Esophagus squamous epithelium (tissue), 5 donors: ENCODE results near the gene IFT80. TPM values are rescaled to one million over a fixed set of nuclear protein-coding genes. Genes with fewer than 3 reads are reported as not detected.
"Not testable (repeated sequence)": the region's sequence is repeated elsewhere in the genome, so short reads cannot be mapped to it uniquely, and the experiment has no call there.

ENCODE experiments used
- DNase-seq: peaks from one replicate; lab custom pipeline; 2025; lab: John Stamatoyannopoulos, UW
- H3K27ac ChIP-seq, 4 donors: fragments of 200-600 bp; sonication (generic); one replicate each; pipeline ENCODE4 v1.5.1; 2016 to 2019; ENCODE audit warnings: mild to moderate bottlenecking in 1 of 4
- H3K27me3 ChIP-seq, 4 donors: fragments of 200-600 bp; sonication (generic); 1 replicate in 3 of 4; 2 replicates in 1 of 4; pipeline versions ENCODE4 v1.5.1 to v1.6.0; 2017 to 2021; ENCODE audit warnings: antibody characterized with exemption in 1 of 4
- H3K36me3 ChIP-seq, 3 donors: fragments of 200-600 bp; sonication (generic); one replicate each; pipeline ENCODE4 v1.5.1; 2016 to 2019
- H3K4me1 ChIP-seq, 3 donors: fragments of 200-600 bp; sonication (generic); one replicate each; pipeline ENCODE4 v1.5.1; 2017 to 2019
- H3K4me3 ChIP-seq, 4 donors: fragments of 200-600 bp; sonication (generic); 1 replicate in 3 of 4; 2 replicates in 1 of 4; pipeline ENCODE4 v1.5.1; 2016 to 2019; ENCODE audit warnings: mild to moderate bottlenecking in 2 of 4, moderate library complexity in 1 of 4
- H3K9me3 ChIP-seq, 3 donors: fragments of 200-600 bp; sonication (generic); one replicate each; pipeline ENCODE4 v1.5.1; 2016 to 2019
- CTCF ChIP-seq, 6 experiments: fragments of 450-650 bp in 4 of 6; fragments of 200-600 bp in 2 of 6; sonication (generic) in 2 of 6; IDR thresholded peaks; one replicate each; pipeline ENCODE4 v1.5.1; 2016 to 2019; ENCODE audit warnings: antibody characterized with exemption in 6 of 6, mild to moderate bottlenecking in 4 of 6, moderate library complexity in 4 of 6
- POLR2A ChIP-seq, 4 donors: fragments of 450-650 bp; IDR thresholded peaks; one replicate each; pipeline ENCODE4 v1.6.1; 2017; ENCODE audit warnings: antibody characterized with exemption in 4 of 4, mild to moderate bottlenecking in 4 of 4, moderate library complexity in 3 of 4
- WGBS, 2 donors: methylation state at CpG; one replicate each; pipeline ENCODE4 v1.1.5; 2018; 5-methylcytosine and 5-hydroxymethylcytosine counted together
- intact Hi-C: fragments of 100-400 bp; cut with DNase I; formaldehyde crosslinking; loops from one replicate; pipeline ENCODE4 v1.15.0; 2022
- total RNA-seq, 4 donors: library from RNA; depleted of rRNA; stranded (reverse); fragments of >200 nt; gene quantifications; one replicate each; pipeline ENCODE4 v1.1.0, GENCODE V29; 2016
- donor health status: DM: yes; HTN: yes; CAD: no.

Gene IFT80
- total RNA-seq, 4 donors from 2014 or later = 10.8 to 20.4 (median 14.9) TPM

- H3K4me1 ChIP-seq = no peaks in the 10 kb centered on the region
- no peak for DNase-seq
- TF ChIP-seq CTCF (IDR thresholded peaks at IDR 0.05) (no peak), POLR2A (IDR thresholded peaks at IDR 0.05) (no peak)
- peaks cover 0 to 4% (median 0%) of the 10 kb centered on the region in 3 donors for H3K36me3 ChIP-seq
- intact Hi-C loops = no loop called here
- no peaks in the 10 kb centered on the region for H3K9me3 ChIP-seq
- WGBS, 2 donors = 67 to 83% methylated on average over 2 of the region's 2 CpGs
- H3K27me3 ChIP-seq = no peaks in the 10 kb centered on the region
- no peak overlapping the region for H3K27ac ChIP-seq
- H3K4me3 ChIP-seq = no peak overlapping the region
Observed at GRCh38 chr3:160257606-160258005, 141.4 kb downstream of the IFT80 start.

GRCh38 chr3:160253298-160253697, 145.7 kb downstream of the IFT80 start:
- H3K36me3 ChIP-seq = no peaks in the 10 kb centered on the region
- no peak overlapping the region for H3K4me3 ChIP-seq
- H3K27me3 ChIP-seq = no peaks in the 10 kb centered on the region
- no peaks in the 10 kb centered on the region for H3K4me1 ChIP-seq
- no peaks in the 10 kb centered on the region for H3K9me3 ChIP-seq
- intact Hi-C loops = no loop called here
- no peak for DNase-seq
- H3K27ac ChIP-seq = no peak overlapping the region
- TF ChIP-seq CTCF (IDR thresholded peaks at IDR 0.05) (no peak), POLR2A (IDR thresholded peaks at IDR 0.05) (no peak)

- Histone ChIP-seq H3K4me1 (no peaks in the 10 kb centered on the region), H3K27me3 (no peaks in the 10 kb centered on the region), H3K36me3 (no peaks in the 10 kb centered on the region), H3K9me3 (no peaks in the 10 kb centered on the region), H3K4me3 (no peak overlapping the region), H3K27ac (no peak overlapping the region)
- TF ChIP-seq CTCF (IDR thresholded peaks at IDR 0.05) (no peak), POLR2A (IDR thresholded peaks at IDR 0.05) (no peak)
- intact Hi-C loops = no loop called here
- no peak for DNase-seq
- WGBS, 2 donors = 75 to 100% methylated on average over 1 of the region's 1 CpG
Observed at GRCh38 chr3:160247766-160248165, 151.3 kb downstream of the IFT80 start.

- TF ChIP-seq POLR2A (IDR thresholded peaks at IDR 0.05) (no peak), CTCF (IDR thresholded peaks at IDR 0.05) (no peak)
- Histone ChIP-seq H3K9me3 (no peaks in the 10 kb centered on the region), H3K27ac (no peak overlapping the region), H3K4me3 (no peak overlapping the region), H3K36me3 (no peaks in the 10 kb centered on the region), H3K4me1 (no peaks in the 10 kb centered on the region), H3K27me3 (no peaks in the 10 kb centered on the region)
- intact Hi-C loops = no loop called here
- DNase-seq = no peak
- 88 to 89% methylated on average over 9 of the region's 9 CpGs for WGBS, 2 donors
Observed at GRCh38 chr3:160245261-160245800, 153.7 kb downstream of the IFT80 start.

GRCh38 chr3:160240719-160241118, 158.3 kb downstream of the IFT80 start:
- H3K4me3 ChIP-seq, H3K9me3 ChIP-seq, H3K27ac ChIP-seq, H3K27me3 ChIP-seq, DNase-seq, H3K36me3 ChIP-seq, H3K4me1 ChIP-seq, intact Hi-C loops: not testable (repeated sequence)
- peak in 1 of 6 experiments; percentile 14 for TF ChIP-seq CTCF (IDR thresholded peaks at IDR 0.05)
- 58 to 71% methylated on average over 6 of the region's 6 CpGs for WGBS, 2 donors
